Measurements from ENCODE around the gene TRAF3IP1. TPM values are rescaled to one million over a fixed set of nuclear protein-coding genes. Genes with fewer than 3 reads are reported as not detected.

The TRAF3IP1 gene
- total RNA-seq, 1 donor: 7.6 TPM

DNA sequence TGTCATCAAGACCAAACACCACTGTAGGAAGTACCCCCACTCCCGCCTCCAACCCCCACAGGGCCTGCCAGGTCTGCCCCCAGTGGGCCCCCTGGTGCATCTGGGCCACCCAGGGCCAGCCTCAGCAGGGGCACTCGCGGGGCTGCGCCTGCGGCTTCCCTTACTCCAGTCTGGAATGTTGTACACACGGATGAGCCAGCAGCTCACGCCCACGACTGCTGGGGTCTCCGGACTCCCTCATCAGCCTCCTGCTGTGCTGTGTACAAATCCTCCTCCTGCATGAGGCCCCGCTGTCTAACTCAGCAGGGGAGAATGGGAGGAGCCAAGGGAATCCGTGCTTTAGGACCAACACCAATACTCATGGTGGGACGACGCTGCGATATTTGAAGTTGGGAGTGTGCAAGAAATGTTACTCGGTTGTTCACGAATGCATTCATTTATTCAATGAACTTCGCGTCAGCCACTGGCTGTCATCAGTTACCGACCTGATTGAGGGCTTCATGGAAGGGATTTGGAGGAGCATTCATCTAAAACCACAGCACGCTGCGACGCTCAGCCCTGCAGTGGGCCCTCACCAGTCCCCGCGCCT lies 105.8 kb downstream of the TRAF3IP1 start:
- Histone ChIP-seq H3K79me2 (ENCODE audit: insufficient read depth, low read length) (peaks cover 44% of the 10 kb centered on the region), H3K27ac (ENCODE audit: low read depth, low read length) (peak overlapping the region; percentile 100)
- peak; percentile 98 for DNase-seq (ENCODE audit: insufficient read length, low spot score, missing footprints)

GRCh38 chr2:238426568-238427434 lies 106.5 kb downstream of the TRAF3IP1 start, which contains the start of gene ASB1:
Gene ASB1, plus strand, starts transcription at chr2:238426927. Its CDS starts 144 bp downstream, at chr2:238427071.
- H4K20me1 ChIP-seq (ENCODE audit: insufficient read depth, low read length): no peaks in the 10 kb centered on the region
- H3K27me3 ChIP-seq (ENCODE audit: insufficient read depth, low read length): no peaks in the 10 kb centered on the region
- H3K79me2 ChIP-seq (ENCODE audit: insufficient read depth, low read length): peaks cover 51% of the 10 kb centered on the region
- H3K9me3 ChIP-seq (ENCODE audit: low read depth, low read length): peaks cover 5% of the 10 kb centered on the region
- peaks cover 67% of the 10 kb centered on the region for H3K4me1 ChIP-seq (ENCODE audit: insufficient read depth, low read length)
- peak within 1 kb of the TSS; percentile 100 for H3K4me2 ChIP-seq (ENCODE audit: insufficient read depth, low read length)
- peak within 1 kb of the TSS; percentile 100 for H3K27ac ChIP-seq (ENCODE audit: low read depth, low read length)
- DNase-seq (ENCODE audit: insufficient read length, low spot score, missing footprints): peak; percentile 97
- H2AFZ ChIP-seq (ENCODE audit: low read length): peak within 1 kb of the TSS; percentile 67
- peaks cover 32% of the 10 kb centered on the region for H3K36me3 ChIP-seq (ENCODE audit: insufficient read depth, low read length)
- TF ChIP-seq, protein P1, sequence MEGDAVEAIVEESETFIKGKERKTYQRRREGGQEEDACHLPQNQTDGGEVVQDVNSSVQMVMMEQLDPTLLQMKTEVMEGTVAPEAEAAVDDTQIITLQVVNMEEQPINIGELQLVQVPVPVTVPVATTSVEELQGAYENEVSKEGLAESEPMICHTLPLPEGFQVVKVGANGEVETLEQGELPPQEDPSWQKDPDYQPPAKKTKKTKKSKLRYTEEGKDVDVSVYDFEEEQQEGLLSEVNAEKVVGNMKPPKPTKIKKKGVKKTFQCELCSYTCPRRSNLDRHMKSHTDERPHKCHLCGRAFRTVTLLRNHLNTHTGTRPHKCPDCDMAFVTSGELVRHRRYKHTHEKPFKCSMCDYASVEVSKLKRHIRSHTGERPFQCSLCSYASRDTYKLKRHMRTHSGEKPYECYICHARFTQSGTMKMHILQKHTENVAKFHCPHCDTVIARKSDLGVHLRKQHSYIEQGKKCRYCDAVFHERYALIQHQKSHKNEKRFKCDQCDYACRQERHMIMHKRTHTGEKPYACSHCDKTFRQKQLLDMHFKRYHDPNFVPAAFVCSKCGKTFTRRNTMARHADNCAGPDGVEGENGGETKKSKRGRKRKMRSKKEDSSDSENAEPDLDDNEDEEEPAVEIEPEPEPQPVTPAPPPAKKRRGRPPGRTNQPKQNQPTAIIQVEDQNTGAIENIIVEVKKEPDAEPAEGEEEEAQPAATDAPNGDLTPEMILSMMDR (IDR thresholded peaks at IDR 0.05; ENCODE audit: extremely low read depth, low read depth, low read length): no peak
- H3K4me3 ChIP-seq (ENCODE audit: insufficient read depth, low read length): peak within 1 kb of the TSS; percentile 98

More for the DNA sequence above, 105.8 kb downstream of the TRAF3IP1 start:
- Histone ChIP-seq H4K20me1 (ENCODE audit: insufficient read depth, low read length) (no peaks in the 10 kb centered on the region), H3K9me3 (ENCODE audit: low read depth, low read length) (peaks cover 5% of the 10 kb centered on the region), H3K36me3 (ENCODE audit: insufficient read depth, low read length) (peaks cover 26% of the 10 kb centered on the region), H3K4me1 (ENCODE audit: insufficient read depth, low read length) (peaks cover 66% of the 10 kb centered on the region), H2AFZ (ENCODE audit: low read length) (peak overlapping the region; percentile 67), H3K4me3 (ENCODE audit: insufficient read depth, low read length) (peak overlapping the region; percentile 98), H3K4me2 (ENCODE audit: insufficient read depth, low read length) (peak overlapping the region; percentile 100), H3K27me3 (ENCODE audit: insufficient read depth, low read length) (no peaks in the 10 kb centered on the region)
- TF ChIP-seq, protein P1 (IDR thresholded peaks at IDR 0.05; ENCODE audit: extremely low read depth, low read depth, low read length): no peak

DNA sequence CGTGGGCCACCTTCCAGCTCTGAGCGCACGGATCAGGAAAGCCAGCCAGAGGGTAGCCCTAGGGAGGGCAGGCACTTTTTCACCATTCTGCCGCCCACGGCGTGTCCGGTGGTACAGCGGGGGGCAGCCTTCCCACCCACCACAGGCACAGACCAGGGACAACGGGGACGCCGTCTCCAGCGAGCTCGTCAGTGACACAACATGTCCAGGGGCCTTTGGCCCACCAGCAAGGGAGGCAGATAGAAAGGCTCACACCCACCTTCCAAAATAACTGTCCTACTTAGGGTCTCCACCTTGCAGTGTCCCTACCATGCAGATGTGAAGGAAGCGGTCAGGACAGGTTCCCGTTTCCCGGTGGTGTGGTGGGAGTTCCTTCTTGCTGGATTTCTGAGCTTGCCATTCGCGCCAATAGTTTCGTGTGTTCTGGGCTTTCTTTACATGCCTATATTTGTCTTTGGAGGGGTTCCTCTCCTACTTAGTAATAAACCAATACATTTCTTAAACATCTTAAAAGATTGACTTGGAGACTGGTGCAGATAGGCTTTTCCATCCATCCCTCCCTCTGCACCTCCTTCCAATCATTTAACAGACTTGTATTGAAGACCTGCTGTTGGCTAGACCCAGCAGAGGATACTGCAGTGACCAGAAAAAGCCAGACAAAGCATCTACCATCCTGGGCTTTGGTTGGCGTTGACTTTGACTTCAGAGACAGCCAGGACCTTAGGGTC lies 107.3 kb downstream of the TRAF3IP1 start:
- H3K36me3 ChIP-seq (ENCODE audit: insufficient read depth, low read length): peaks cover 34% of the 10 kb centered on the region
- H3K4me2 ChIP-seq (ENCODE audit: insufficient read depth, low read length): peak overlapping the region; percentile 100
- no peak overlapping the region for H2AFZ ChIP-seq (ENCODE audit: low read length)
- H3K27ac ChIP-seq (ENCODE audit: low read depth, low read length): peak overlapping the region; percentile 100
- H3K9me3 ChIP-seq (ENCODE audit: low read depth, low read length): peaks cover 5% of the 10 kb centered on the region
- no peaks in the 10 kb centered on the region for H3K27me3 ChIP-seq (ENCODE audit: insufficient read depth, low read length)
- H3K4me3 ChIP-seq (ENCODE audit: insufficient read depth, low read length): peak overlapping the region; percentile 98
- TF ChIP-seq, protein P1 (IDR thresholded peaks at IDR 0.05; ENCODE audit: extremely low read depth, low read depth, low read length): no peak
- peaks cover 72% of the 10 kb centered on the region for H3K4me1 ChIP-seq (ENCODE audit: insufficient read depth, low read length)
- no peaks in the 10 kb centered on the region for H4K20me1 ChIP-seq (ENCODE audit: insufficient read depth, low read length)
- H3K79me2 ChIP-seq (ENCODE audit: insufficient read depth, low read length): peaks cover 59% of the 10 kb centered on the region
- DNase-seq (ENCODE audit: insufficient read length, low spot score, missing footprints): peak; percentile 67
